SK-N-SH treated with all-trans-retinoic acid at 6 μM for 48 hours (cell line): ENCODE results near the gene WDR7.

Experiments
- ATAC-seq: fragments of 200-7000 bp; cut with Tn5 transposase; 3 replicates; pipeline ENCODE4 v1.9.1; 2020; ENCODE audit warnings: mild to moderate bottlenecking, moderate library complexity
- ARNTL ChIP-seq: fragments of 450-650 bp; formaldehyde crosslinking; IDR thresholded peaks from 2 replicates; pipeline ENCODE4 v1.5.0; 2020; ENCODE audit warnings: low read depth, mild to moderate bottlenecking, moderate library complexity, borderline replicate concordance
- BACH2 ChIP-seq: fragments of 250-450 bp; sonication (Bioruptor Pico); IDR thresholded peaks from 2 replicates; pipeline ENCODE4 v1.9.0; 2021; ENCODE audit warnings: mild to moderate bottlenecking, borderline replicate concordance
- CSDC2 ChIP-seq: fragments of 250-450 bp; sonication (Bioruptor Pico); IDR thresholded peaks from 2 replicates; pipeline ENCODE4 v1.5.0; 2020; ENCODE audit warnings: mild to moderate bottlenecking, moderate library complexity
- ESRRG ChIP-seq: fragments of 250-450 bp; sonication (Bioruptor Pico); IDR thresholded peaks from 2 replicates; pipeline ENCODE4 v1.6.1; 2021; ENCODE audit warnings: mild to moderate bottlenecking
- GLIS3 ChIP-seq: fragments of 250-450 bp; sonication (Bioruptor Pico); IDR thresholded peaks from 2 replicates; pipeline ENCODE4 v1.5.0; 2020; ENCODE audit warnings: mild to moderate bottlenecking, moderate library complexity
- ISL1 ChIP-seq: fragments of 250-450 bp; sonication (Bioruptor Pico); IDR thresholded peaks from 2 replicates; pipeline ENCODE4 v2.1.2; 2022; ENCODE audit warnings: mild to moderate bottlenecking, moderate library complexity
- OSR1 ChIP-seq: fragments of 250-450 bp; sonication (Bioruptor Pico); IDR thresholded peaks from 2 replicates; pipeline ENCODE4 v1.8.0; 2022; ENCODE audit warnings: moderate library complexity, mild to moderate bottlenecking, inconsistent platforms
- PPARA ChIP-seq: fragments of 250-450 bp; sonication (Bioruptor Pico); IDR thresholded peaks from 2 replicates; pipeline ENCODE4 v1.5.0; 2020; ENCODE audit warnings: mild to moderate bottlenecking, borderline replicate concordance
- RARB ChIP-seq: fragments of 250-450 bp; sonication (Bioruptor Pico); IDR thresholded peaks from 2 replicates; pipeline ENCODE4 v1.8.0; 2021; ENCODE audit warnings: mild to moderate bottlenecking, moderate library complexity
- SNAI2 ChIP-seq: fragments of 250-450 bp; sonication (Bioruptor Pico); IDR thresholded peaks from 2 replicates; pipeline ENCODE4 v1.5.0; 2020; ENCODE audit warnings: mild to moderate bottlenecking, moderate library complexity
- TCF4 ChIP-seq: fragments of 250-450 bp; sonication (Bioruptor Pico); IDR thresholded peaks from 2 replicates; pipeline ENCODE4 v1.8.0; 2021; ENCODE audit warnings: mild to moderate bottlenecking, moderate library complexity, borderline replicate concordance
- TOX ChIP-seq: fragments of 250-450 bp; sonication (Bioruptor Pico); IDR thresholded peaks from 2 replicates; pipeline ENCODE4 v1.8.0; 2021; ENCODE audit warnings: mild to moderate bottlenecking, moderate library complexity, borderline replicate concordance
- TSHZ2 ChIP-seq: fragments of 250-450 bp; sonication (Bioruptor Pico); IDR thresholded peaks from 2 replicates; pipeline ENCODE4 v1.5.0; 2020; ENCODE audit warnings: mild to moderate bottlenecking, moderate library complexity
- ZC3H10 ChIP-seq: fragments of 250-450 bp; sonication (Bioruptor Pico); IDR thresholded peaks from 2 replicates; pipeline ENCODE4 v1.5.1; 2021; ENCODE audit warnings: mild to moderate bottlenecking, moderate library complexity
- ZFP3 ChIP-seq: fragments of 250-450 bp; sonication (Bioruptor Pico); IDR thresholded peaks from 2 replicates; pipeline ENCODE4 v1.5.0; 2020; ENCODE audit warnings: mild to moderate bottlenecking, moderate library complexity
- ZFP30 ChIP-seq: fragments of 450-650 bp; formaldehyde crosslinking; IDR thresholded peaks from 2 replicates; pipeline ENCODE4 v1.5.0; 2022; ENCODE audit warnings: mild to moderate bottlenecking, moderate library complexity
- ZNF565 ChIP-seq: fragments of 450-650 bp; formaldehyde crosslinking; conservative IDR thresholded peaks from 2 replicates; pipeline ENCODE4 v1.5.0; 2020; ENCODE audit warnings: low read depth, mild to moderate bottlenecking, moderate library complexity
- ZNF70 ChIP-seq: fragments of 450-650 bp; formaldehyde crosslinking; IDR thresholded peaks from 2 replicates; pipeline ENCODE4 v1.5.0; 2020; ENCODE audit warnings: mild to moderate bottlenecking, moderate library complexity
- ZNF8 ChIP-seq: fragments of 450-650 bp; formaldehyde crosslinking; IDR thresholded peaks from 2 replicates; pipeline ENCODE4 v1.5.0; 2020; ENCODE audit warnings: mild to moderate bottlenecking, moderate library complexity
- TF ChIP-seq, protein P1 (sequence below): fragments of 250-450 bp; sonication (Bioruptor Pico); IDR thresholded peaks from 2 replicates; pipeline ENCODE4 v1.8.0; 2021; ENCODE audit warnings: low read depth, mild to moderate bottlenecking, moderate library complexity, borderline replicate concordance
- TF ChIP-seq, protein P2 (sequence below): fragments of 250-450 bp; sonication (Bioruptor Pico); IDR thresholded peaks from 2 replicates; pipeline ENCODE4 v1.8.0; 2020; ENCODE audit warnings: mild to moderate bottlenecking, moderate library complexity, borderline replicate concordance
- TF ChIP-seq, protein P3 (sequence below): fragments of 250-450 bp; sonication (Bioruptor Pico); IDR thresholded peaks from 2 replicates; pipeline ENCODE4 v1.5.1; 2021; ENCODE audit warnings: mild to moderate bottlenecking, moderate library complexity

WDR7 gene

DNA sequence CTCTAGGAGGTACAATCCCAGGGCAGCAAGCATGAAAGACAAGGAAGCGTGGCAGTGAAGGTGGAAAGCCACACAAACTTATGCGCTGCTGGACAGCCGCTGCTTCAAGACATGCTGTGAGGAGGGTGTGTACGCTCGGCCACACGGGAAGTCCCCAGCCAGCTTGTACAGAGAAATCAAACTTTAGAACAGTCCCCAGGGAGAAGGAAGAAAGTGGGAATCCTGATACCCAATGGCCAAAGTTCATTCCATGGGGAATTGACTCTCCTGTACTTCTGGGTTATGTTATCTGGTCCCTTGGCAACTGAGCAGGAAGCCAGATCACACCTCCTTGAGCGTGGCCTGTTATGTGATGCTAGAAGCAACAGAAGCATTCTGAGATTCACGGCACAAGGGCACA lies 409.7 kb downstream of the WDR7 start:
- TF ChIP-seq ESRRG (CRISPR knock-in tag) (no peak), ZFP3 (CRISPR knock-in tag) (no peak), ZFP30 (CRISPR knock-in tag) (no peak), TOX (no peak), BACH2 (CRISPR knock-in tag) (no peak), ISL1 (CRISPR knock-in tag) (no peak), RARB (CRISPR knock-in tag) (no peak), PPARA (CRISPR knock-in tag) (no peak), ZC3H10 (CRISPR knock-in tag) (no peak), ZNF8 (CRISPR knock-in tag) (no peak)
- TF ChIP-seq, protein P1, sequence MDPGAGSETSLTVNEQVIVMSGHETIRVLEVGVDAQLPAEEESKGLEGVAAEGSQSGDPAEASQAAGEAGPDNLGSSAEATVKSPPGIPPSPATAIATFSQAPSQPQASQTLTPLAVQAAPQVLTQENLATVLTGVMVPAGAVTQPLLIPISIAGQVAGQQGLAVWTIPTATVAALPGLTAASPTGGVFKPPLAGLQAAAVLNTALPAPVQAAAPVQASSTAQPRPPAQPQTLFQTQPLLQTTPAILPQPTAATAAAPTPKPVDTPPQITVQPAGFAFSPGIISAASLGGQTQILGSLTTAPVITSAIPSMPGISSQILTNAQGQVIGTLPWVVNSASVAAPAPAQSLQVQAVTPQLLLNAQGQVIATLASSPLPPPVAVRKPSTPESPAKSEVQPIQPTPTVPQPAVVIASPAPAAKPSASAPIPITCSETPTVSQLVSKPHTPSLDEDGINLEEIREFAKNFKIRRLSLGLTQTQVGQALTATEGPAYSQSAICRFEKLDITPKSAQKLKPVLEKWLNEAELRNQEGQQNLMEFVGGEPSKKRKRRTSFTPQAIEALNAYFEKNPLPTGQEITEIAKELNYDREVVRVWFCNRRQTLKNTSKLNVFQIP (CRISPR knock-in tag) = no peak
- ATAC-seq = no peak

- no peak for ATAC-seq
- TF ChIP-seq PPARA (CRISPR knock-in tag) (no peak), OSR1 (CRISPR knock-in tag) (no peak), BACH2 (CRISPR knock-in tag) (no peak), ZNF565 (CRISPR knock-in tag) (no peak), ZC3H10 (CRISPR knock-in tag) (no peak), ARNTL (CRISPR knock-in tag) (no peak), RARB (CRISPR knock-in tag) (no peak), CSDC2 (CRISPR knock-in tag) (no peak), ISL1 (CRISPR knock-in tag) (no peak), ZFP30 (CRISPR knock-in tag) (no peak), GLIS3 (CRISPR knock-in tag) (no peak), ZNF8 (CRISPR knock-in tag) (no peak), ESRRG (CRISPR knock-in tag) (no peak), ZNF70 (CRISPR knock-in tag) (no peak), TOX (no peak)
- TF ChIP-seq, protein P1 (CRISPR knock-in tag) = no peak
- TF ChIP-seq, protein P2, sequence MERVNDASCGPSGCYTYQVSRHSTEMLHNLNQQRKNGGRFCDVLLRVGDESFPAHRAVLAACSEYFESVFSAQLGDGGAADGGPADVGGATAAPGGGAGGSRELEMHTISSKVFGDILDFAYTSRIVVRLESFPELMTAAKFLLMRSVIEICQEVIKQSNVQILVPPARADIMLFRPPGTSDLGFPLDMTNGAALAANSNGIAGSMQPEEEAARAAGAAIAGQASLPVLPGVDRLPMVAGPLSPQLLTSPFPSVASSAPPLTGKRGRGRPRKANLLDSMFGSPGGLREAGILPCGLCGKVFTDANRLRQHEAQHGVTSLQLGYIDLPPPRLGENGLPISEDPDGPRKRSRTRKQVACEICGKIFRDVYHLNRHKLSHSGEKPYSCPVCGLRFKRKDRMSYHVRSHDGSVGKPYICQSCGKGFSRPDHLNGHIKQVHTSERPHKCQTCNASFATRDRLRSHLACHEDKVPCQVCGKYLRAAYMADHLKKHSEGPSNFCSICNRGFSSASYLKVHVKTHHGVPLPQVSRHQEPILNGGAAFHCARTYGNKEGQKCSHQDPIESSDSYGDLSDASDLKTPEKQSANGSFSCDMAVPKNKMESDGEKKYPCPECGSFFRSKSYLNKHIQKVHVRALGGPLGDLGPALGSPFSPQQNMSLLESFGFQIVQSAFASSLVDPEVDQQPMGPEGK = no peak
- TF ChIP-seq, protein P3, sequence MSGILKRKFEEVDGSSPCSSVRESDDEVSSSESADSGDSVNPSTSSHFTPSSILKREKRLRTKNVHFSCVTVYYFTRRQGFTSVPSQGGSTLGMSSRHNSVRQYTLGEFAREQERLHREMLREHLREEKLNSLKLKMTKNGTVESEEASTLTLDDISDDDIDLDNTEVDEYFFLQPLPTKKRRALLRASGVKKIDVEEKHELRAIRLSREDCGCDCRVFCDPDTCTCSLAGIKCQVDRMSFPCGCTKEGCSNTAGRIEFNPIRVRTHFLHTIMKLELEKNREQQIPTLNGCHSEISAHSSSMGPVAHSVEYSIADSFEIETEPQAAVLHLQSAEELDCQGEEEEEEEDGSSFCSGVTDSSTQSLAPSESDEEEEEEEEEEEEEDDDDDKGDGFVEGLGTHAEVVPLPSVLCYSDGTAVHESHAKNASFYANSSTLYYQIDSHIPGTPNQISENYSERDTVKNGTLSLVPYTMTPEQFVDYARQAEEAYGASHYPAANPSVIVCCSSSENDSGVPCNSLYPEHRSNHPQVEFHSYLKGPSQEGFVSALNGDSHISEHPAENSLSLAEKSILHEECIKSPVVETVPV (CRISPR knock-in tag) = no peak
Measured at GRCh38 chr18:57062178-57062577, 411.0 kb downstream of the WDR7 start.

DNA sequence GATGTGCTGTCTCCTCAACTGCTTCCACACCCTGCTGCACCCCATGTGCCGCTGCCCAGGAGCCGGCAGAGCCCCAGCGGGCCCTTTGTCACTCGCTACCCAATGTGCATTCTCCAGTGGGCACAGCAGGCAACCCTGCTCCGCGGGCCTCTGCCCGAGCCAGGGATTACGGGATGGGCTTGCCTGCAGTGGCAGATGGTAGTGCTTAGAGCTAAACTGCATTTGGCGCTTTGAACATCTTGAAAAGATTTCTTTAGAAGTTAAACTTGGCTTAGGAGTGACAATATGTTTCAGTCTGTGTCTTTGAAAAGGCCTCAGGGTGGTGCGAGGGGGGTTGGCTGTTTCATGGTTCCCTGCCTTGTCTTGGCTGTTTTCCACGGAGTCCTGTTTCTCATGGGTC lies 411.7 kb downstream of the WDR7 start:
- no peak; the same call in 2 of the 3 replicates for ATAC-seq
- TF ChIP-seq ZFP30 (CRISPR knock-in tag) = no peak
- no peak for TF ChIP-seq TSHZ2 (CRISPR knock-in tag)
- no peak for TF ChIP-seq ISL1 (CRISPR knock-in tag)
- TF ChIP-seq PPARA (CRISPR knock-in tag) = no peak
- no peak for TF ChIP-seq SNAI2 (CRISPR knock-in tag)
- TF ChIP-seq ZNF70 (CRISPR knock-in tag) = no peak
- no peak for TF ChIP-seq ESRRG (CRISPR knock-in tag)
- no peak for TF ChIP-seq OSR1 (CRISPR knock-in tag)
- no peak for TF ChIP-seq TCF4 (CRISPR knock-in tag)
- TF ChIP-seq ZNF565 (CRISPR knock-in tag) = no peak
- TF ChIP-seq BACH2 (CRISPR knock-in tag) = no peak
- TF ChIP-seq, protein P1 (CRISPR knock-in tag) = no peak
- TF ChIP-seq, protein P2 = no peak
